GM23338 (cell line): Measurements from ENCODE around the gene OVCH1.
"Not testable (repeated sequence)": the region's sequence is repeated elsewhere in the genome, so short reads cannot be mapped to it uniquely, and the experiment has no call there.

Source experiments
- CTCF ChIP-seq, 2 experiments: fragments of 200-600 bp in 1 of 2; sonication (generic) in 1 of 2; conservative IDR thresholded peaks; 2 replicates each; pipeline versions ENCODE4 v1.5.1 to v1.6.1; 2016 to 2017; ENCODE audit warnings: antibody characterized with exemption in 2 of 2, low read depth in 2 of 2, mild to moderate bottlenecking in 2 of 2, moderate library complexity in 1 of 2
- EZH2 ChIP-seq: fragments of 200-600 bp; sonication (generic); IDR thresholded peaks from one replicate; pipeline ENCODE4 v1.8.0; 2017; ENCODE audit warnings: antibody characterized with exemption, mild to moderate bottlenecking, low read depth; ENCODE audit not compliant: unreplicated experiment
- NANOG ChIP-seq: IDR thresholded peaks from 2 replicates; pipeline ENCODE4 v1.6.1; 2016; ENCODE audit warnings: antibody characterized with exemption, borderline replicate concordance
- POLR2AphosphoS5 ChIP-seq: IDR thresholded peaks from 2 replicates; pipeline ENCODE4 v1.6.1; 2016; ENCODE audit warnings: antibody characterized with exemption, low read depth

GRCh38 chr12:29386084-29386680 is 111.3 kb downstream of the OVCH1 start:
- 0 out of 4 replicates have a peak, but pooled peaks of 1 of the 2 experiments have one; percentile 15 for TF ChIP-seq CTCF (conservative IDR thresholded peaks at IDR 0.05; ENCODE audit: low read depth in 2 of 2)
- not testable (repeated sequence) for TF ChIP-seq POLR2AphosphoS5, EZH2, NANOG
